ENCODE data around the gene BIRC6.
A peak's percentile ranks its signal among the peaks of the same experiment; 100 is the strongest.
"Not testable (repeated sequence)": the region's sequence is repeated elsewhere in the genome, so short reads cannot be mapped to it uniquely, and the experiment has no call there.

Gene BIRC6

GRCh38 chr2:32356681-32357317, at the start of gene BIRC6:
Gene BIRC6, plus strand, starts transcription at chr2:32357023. Its CDS starts 139 bp downstream, at chr2:32357162.
- DNase-seq, result peak; percentile 95

GRCh38 chr2:32310577-32310976, 46.2 kb upstream of the BIRC6 start:
- no peak for DNase-seq

GRCh38 chr2:32314886-32315285, 41.9 kb upstream of the BIRC6 start:
- DNase-seq, result no peak

GRCh38 chr2:32328679-32329078, 28.1 kb upstream of the BIRC6 start:
- not testable (repeated sequence) for DNase-seq

- DNase-seq, result not testable (repeated sequence)
Observed at GRCh38 chr2:32329180-32329980, 27.4 kb upstream of the BIRC6 start.

- DNase-seq, result no peak
Observed at GRCh38 chr2:32330136-32330535, 26.7 kb upstream of the BIRC6 start.

- DNase-seq, result no peak
Observed at GRCh38 chr2:32342801-32343200, 14.0 kb upstream of the BIRC6 start.

GRCh38 chr2:32350797-32351196, 6.0 kb upstream of the BIRC6 start:
- DNase-seq, result not testable (repeated sequence)

GRCh38 chr2:32355976-32356680, 695 bp upstream of the BIRC6 start:
- no peak for DNase-seq

- peak; percentile 29 for DNase-seq
Observed at GRCh38 chr2:32357318-32358110, 691 bp downstream of the BIRC6 start.

GRCh38 chr2:32358111-32358482, 1.3 kb downstream of the BIRC6 start:
- no peak for DNase-seq

- DNase-seq, result no peak
Observed at GRCh38 chr2:32360416-32360815, 3.6 kb downstream of the BIRC6 start.

- DNase-seq, result not testable (repeated sequence)
Observed at GRCh38 chr2:32362997-32363396, 6.2 kb downstream of the BIRC6 start.

GRCh38 chr2:32363597-32363996, 6.8 kb downstream of the BIRC6 start:
- no peak for DNase-seq

- DNase-seq, result not testable (repeated sequence)
Observed at GRCh38 chr2:32364290-32364689, 7.5 kb downstream of the BIRC6 start.

GRCh38 chr2:32365679-32366078, 8.9 kb downstream of the BIRC6 start:
- not testable (repeated sequence) for DNase-seq

- DNase-seq, result no peak
Observed at GRCh38 chr2:32366595-32366994, 9.8 kb downstream of the BIRC6 start.

- DNase-seq, result no peak
Observed at GRCh38 chr2:32369222-32369621, 12.4 kb downstream of the BIRC6 start.

- not testable (repeated sequence) for DNase-seq
Observed at GRCh38 chr2:32370942-32371341, 14.1 kb downstream of the BIRC6 start.

GRCh38 chr2:32372519-32373182, 15.8 kb downstream of the BIRC6 start:
- DNase-seq, result no peak

GRCh38 chr2:32375228-32375892, 18.5 kb downstream of the BIRC6 start:
- DNase-seq, result no peak

- no peak for DNase-seq
Observed at GRCh38 chr2:32376756-32377155, 19.9 kb downstream of the BIRC6 start.

Measured in stimulated activated CD4-positive, alpha-beta T cell treated with anti-CD3 and anti-CD28 coated beads, Interleukin-12 subunit alpha, Interleukin-12 subunit beta, amount 100 ng/mL, for 4 hours (primary cell).